Measurements from ENCODE around the gene VSIG4. TPM values are rescaled to one million over a fixed set of nuclear protein-coding genes. Genes with fewer than 3 reads are reported as not detected.

Gene VSIG4
- total and polyA plus RNA-seq, 2 of the 8 experiments (the other 6 are each of a cell fraction or from before 2014, with no cell fraction given): not detected

- TF ChIP-seq, protein P1, sequence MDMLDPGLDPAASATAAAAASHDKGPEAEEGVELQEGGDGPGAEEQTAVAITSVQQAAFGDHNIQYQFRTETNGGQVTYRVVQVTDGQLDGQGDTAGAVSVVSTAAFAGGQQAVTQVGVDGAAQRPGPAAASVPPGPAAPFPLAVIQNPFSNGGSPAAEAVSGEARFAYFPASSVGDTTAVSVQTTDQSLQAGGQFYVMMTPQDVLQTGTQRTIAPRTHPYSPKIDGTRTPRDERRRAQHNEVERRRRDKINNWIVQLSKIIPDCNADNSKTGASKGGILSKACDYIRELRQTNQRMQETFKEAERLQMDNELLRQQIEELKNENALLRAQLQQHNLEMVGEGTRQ (IDR thresholded peaks at IDR 0.05; ENCODE audit: low read length): no peak
- TF ChIP-seq NRF1 (IDR thresholded peaks at IDR 0.05; ENCODE audit: low read depth, low read length) (no peak), MAFK (IDR thresholded peaks at IDR 0.05; ENCODE audit: low read depth, low read length) (no peak), SAP30 (IDR thresholded peaks at IDR 0.05; ENCODE audit: insufficient read depth, insufficient replicate concordance, low read length) (no peak), CHD1 (IDR thresholded peaks at IDR 0.05; ENCODE audit: low read depth, low read length) (no peak), CREB1 (IDR thresholded peaks at IDR 0.05) (no peak)
Measured at GRCh38 chrX:65997978-65998717, 41.7 kb downstream of the VSIG4 start (continued).

Data from H1 (cell line).